ENCODE data around the gene NUP133. TPM values are rescaled to one million over a fixed set of nuclear protein-coding genes. Genes with fewer than 3 reads are reported as not detected.

The NUP133 gene
- total RNA-seq, 1 experiment from 2014 or later = 65.2 TPM

GRCh38 chr1:229440851-229441537 is 67.1 kb downstream of the NUP133 start:
- CTCF ChIA-PET = interaction anchor here (0.6 to 2.6 kb wide), 13 partner anchors 10 to 778 kb away, joined by 3 to 12 read pairs (median 4); no protein-coding TSS in a partner anchor
- H3K4me1 Mint-ChIP-seq (ENCODE audit: insufficient read depth, unreplicated experiment) = no peaks in the 10 kb centered on the region
- intact Hi-C loops (cut with micrococcal nuclease) = no loop called here
- no TSS peak for BruUV-seq (replicated peaks)
- no peak overlapping the region for H3K4me3 Mint-ChIP-seq (ENCODE audit: unreplicated experiment)
- H3K9me3 Mint-ChIP-seq (ENCODE audit: unreplicated experiment) = no peaks in the 10 kb centered on the region
- no peak for TF ChIP-seq CTCF (IDR thresholded peaks at IDR 0.05; ENCODE audit: unreplicated experiment)
- no peak overlapping the region for H3K27ac Mint-ChIP-seq (ENCODE audit: low read depth, unreplicated experiment)
- peak; percentile 36 for DNase-seq (ENCODE audit: unreplicated experiment)
- POLR2A ChIA-PET = interaction anchor here (0.8 to 2.8 kb wide), 9 partner anchors 10 to 173 kb away, joined by 3 to 9 read pairs (median 5); partner anchors contain the start of gene CCSAP
- H3K27me3 Mint-ChIP-seq (ENCODE audit: insufficient read depth, unreplicated experiment) = no peaks in the 10 kb centered on the region
- peaks cover 74% of the 10 kb centered on the region for H3K36me3 Mint-ChIP-seq (ENCODE audit: insufficient read depth, unreplicated experiment)

- H3K27me3 Mint-ChIP-seq (ENCODE audit: insufficient read depth, unreplicated experiment) = peaks cover 11% of the 10 kb centered on the region
- TF ChIP-seq CTCF (IDR thresholded peaks at IDR 0.05; ENCODE audit: unreplicated experiment) = no peak
- ChIA-PET POLR2A (interaction anchor here (1.3 kb wide), 1 partner anchor 38 kb away, joined by 3 read pairs; no protein-coding TSS in a partner anchor), CTCF (interaction anchor here (0.7 to 2.6 kb wide), 6 partner anchors 15 to 693 kb away, joined by 3 to 12 read pairs (median 6); no protein-coding TSS in a partner anchor)
- no peak overlapping the region for H3K27ac Mint-ChIP-seq (ENCODE audit: low read depth, unreplicated experiment)
- no peaks in the 10 kb centered on the region for H3K9me3 Mint-ChIP-seq (ENCODE audit: unreplicated experiment)
- BruUV-seq (replicated peaks) = no TSS peak
- intact Hi-C loops (cut with micrococcal nuclease) = no loop called here
- peaks cover 51% of the 10 kb centered on the region for H3K36me3 Mint-ChIP-seq (ENCODE audit: insufficient read depth, unreplicated experiment)
- no peak for DNase-seq (ENCODE audit: unreplicated experiment)
- no peaks in the 10 kb centered on the region for H3K4me1 Mint-ChIP-seq (ENCODE audit: insufficient read depth, unreplicated experiment)
- no peak overlapping the region for H3K4me3 Mint-ChIP-seq (ENCODE audit: unreplicated experiment)
Measured at GRCh38 chr1:229438021-229438420, 70.1 kb downstream of the NUP133 start.

GRCh38 chr1:229437443-229437842 is 70.7 kb downstream of the NUP133 start:
- POLR2A ChIA-PET = interaction anchor here (0.6 to 1.3 kb wide), 3 partner anchors 39 to 403 kb away, joined by 3 read pairs; no protein-coding TSS in a partner anchor
- intact Hi-C loops (cut with micrococcal nuclease) = no loop called here
- H3K27me3 Mint-ChIP-seq (ENCODE audit: insufficient read depth, unreplicated experiment) = peaks cover 11% of the 10 kb centered on the region

More at GRCh38 chr1:229437443-229437842, 70.7 kb downstream of the NUP133 start:
- Mint-ChIP-seq H3K27ac (ENCODE audit: low read depth, unreplicated experiment) (no peak overlapping the region), H3K9me3 (ENCODE audit: unreplicated experiment) (no peaks in the 10 kb centered on the region), H3K4me3 (ENCODE audit: unreplicated experiment) (no peak overlapping the region), H3K36me3 (ENCODE audit: insufficient read depth, unreplicated experiment) (peaks cover 45% of the 10 kb centered on the region), H3K4me1 (ENCODE audit: insufficient read depth, unreplicated experiment) (no peaks in the 10 kb centered on the region)
- CTCF ChIA-PET = interaction anchor here (0.7 to 2.0 kb wide), 7 partner anchors 12 to 773 kb away, joined by 3 to 8 read pairs (median 5); no protein-coding TSS in a partner anchor
- DNase-seq (ENCODE audit: unreplicated experiment) = no peak
- no peak for TF ChIP-seq CTCF (IDR thresholded peaks at IDR 0.05; ENCODE audit: unreplicated experiment)
- no TSS peak for BruUV-seq (replicated peaks)
